HCT116 (cell line): ENCODE data around the gene CDC42EP2. TPM values are rescaled to one million over a fixed set of nuclear protein-coding genes. Genes with fewer than 3 reads are reported as not detected.

Experiments used
- ATAC-seq: fragments of 200-7000 bp; cut with Tn5 transposase; 2 replicates; pipeline ENCODE4 v1.9.1; 2020; ENCODE audit warnings: mild to moderate bottlenecking, moderate library complexity
- BruUV-seq: library from RNA; stranded (reverse); fragments of 400-500 nt; replicated peaks from 2 replicates; lab custom pipeline; 2021; lab: Mats Ljungman, UMichigan
- CTCF ChIA-PET: fragments of 300-600 bp; sonication (Branson Sonifier 250); formaldehyde crosslinking; loops from one replicate; lab custom pipeline; 2021; ENCODE audit warnings: antibody characterized with exemption; lab: Charles Lee
- POLR2A ChIA-PET: fragments of 300-600, 350-600 bp; sonication (Branson Sonifier 250); formaldehyde crosslinking; loops from one replicate; lab custom pipeline; 2021; ENCODE audit warnings: antibody characterized with exemption; lab: Charles Lee
- RAD21 ChIA-PET, 2 experiments: fragments of 300-600 bp; sonication (Branson Sonifier 250); formaldehyde crosslinking; loops; one replicate each; lab custom pipeline; 2023; ENCODE audit warnings: low total read pairs in 2 of 2; ENCODE audit not compliant: uncharacterized antibody in 2 of 2, unreplicated experiment in 2 of 2, low non-redundant PET in 1 of 2; lab: Charles Lee
- DNase-seq: peaks from one replicate; pipeline ENCODE4 v3.0.0-alpha.2; 2010; ENCODE audit warnings: low read depth, low spot score
- H2AFZ ChIP-seq: fragments of 200-600 bp; shearing (Covaris generic), sonication (generic); 2 replicates; pipeline ENCODE4 v1.6.1; 2017; ENCODE audit warnings: low read depth, mixed run types, mixed read lengths, antibody characterized with exemption, low read length; ENCODE audit not compliant: poor library complexity, severe bottlenecking
- H3K27ac ChIP-seq: 2 replicates; pipeline ENCODE4 v1.5.1; 2012; ENCODE audit warnings: low read depth, low read length
- H3K27me3 ChIP-seq: fragments of 200-600 bp; sonication (generic); 2 replicates; pipeline ENCODE4 v1.6.1; 2016; ENCODE audit warnings: mixed run types, low read length, mixed read lengths; ENCODE audit not compliant: insufficient read depth
- H3K36me3 ChIP-seq, 2 experiments: fragments of 200-500 bp in 1 of 2; fragments of 200-600 bp in 1 of 2; sonication (Bioruptor generic) in 1 of 2; sonication (generic) in 1 of 2; 2 replicates each; pipeline versions ENCODE4 v1.5.1 to v1.6.1; 2014 to 2016; ENCODE audit warnings: low read length in 2 of 2, inconsistent platforms in 1 of 2, mixed read lengths in 1 of 2, mixed run types in 1 of 2; ENCODE audit not compliant: insufficient read depth in 2 of 2, control insufficient read depth in 1 of 2
- H3K4me1 ChIP-seq, 2 experiments: fragments of 200-600 bp in 1 of 2; sonication (generic) in 1 of 2; 2 replicates each; pipeline versions ENCODE4 v1.5.1 to v1.6.1; 2012 to 2017; ENCODE audit warnings: low read length in 2 of 2, inconsistent platforms in 1 of 2, mild to moderate bottlenecking in 1 of 2, mixed read lengths in 1 of 2, mixed run types in 1 of 2, moderate library complexity in 1 of 2; ENCODE audit not compliant: insufficient read depth in 2 of 2, control insufficient read depth in 1 of 2
- H3K4me2 ChIP-seq: fragments of 200-600 bp; sonication (generic); 2 replicates; pipeline ENCODE4 v1.6.1; 2017; ENCODE audit warnings: mixed run types, low read length, mixed read lengths
- H3K4me3 ChIP-seq, 2 experiments: fragments of 200-600 bp in 1 of 2; sonication (generic) in 1 of 2; replicated peaks in 1 of 2; 2 replicates each; pipeline ENCODE4 v1.5.1; 2011 to 2016; ENCODE audit warnings: low read length in 2 of 2, control low read depth in 1 of 2, low read depth in 1 of 2, mild to moderate bottlenecking in 1 of 2, mixed read lengths in 1 of 2, mixed run types in 1 of 2
- H3K79me2 ChIP-seq: fragments of 200-600 bp; sonication (generic); 2 replicates; pipeline ENCODE4 v1.6.1; 2017; ENCODE audit warnings: mild to moderate bottlenecking, mixed run types, low read length, moderate library complexity, mixed read lengths; ENCODE audit not compliant: insufficient read depth
- H3K9ac ChIP-seq: fragments of 200-600 bp; sonication (generic); 2 replicates; pipeline ENCODE4 v1.6.1; 2016; ENCODE audit warnings: low read length, mixed read lengths
- H3K9me2 ChIP-seq: fragments of 200-600 bp; sonication (generic), shearing (Covaris generic); 2 replicates; pipeline ENCODE4 v1.6.1; 2017; ENCODE audit warnings: mixed run types, mild to moderate bottlenecking, moderate library complexity; ENCODE audit not compliant: insufficient read depth
- H3K9me3 ChIP-seq, 2 experiments: fragments of 200-500 bp in 1 of 2; fragments of 200-600 bp in 1 of 2; sonication (Bioruptor generic) in 1 of 2; sonication (generic) in 1 of 2; 2 replicates each; pipeline ENCODE4 v1.6.1; 2014 to 2017; ENCODE audit warnings: low read length in 2 of 2, mixed read lengths in 2 of 2, inconsistent platforms in 1 of 2, low read depth in 1 of 2, mild to moderate bottlenecking in 1 of 2, mixed run types in 1 of 2, moderate library complexity in 1 of 2; ENCODE audit not compliant: control insufficient read depth in 1 of 2, insufficient read depth in 1 of 2
- H4K20me1 ChIP-seq: fragments of 200-600 bp; sonication (generic), shearing (Covaris generic); 2 replicates; pipeline ENCODE4 v1.6.1; 2017; ENCODE audit warnings: mixed run types, mild to moderate bottlenecking, moderate library complexity; ENCODE audit not compliant: insufficient read depth
- CBX3 ChIP-seq: IDR thresholded peaks from 2 replicates; pipeline ENCODE4 v1.6.1; 2012; ENCODE audit warnings: low read depth
- EGR1 ChIP-seq: IDR thresholded peaks from 2 replicates; pipeline ENCODE4 v1.6.1; 2012; ENCODE audit warnings: low read depth
- POLR2A ChIP-seq: IDR thresholded peaks from 2 replicates; pipeline ENCODE4 v1.7.0; 2011; ENCODE audit warnings: borderline replicate concordance; ENCODE audit not compliant: insufficient read depth, insufficient read length; ENCODE audit errors: extremely low read depth
- POLR2AphosphoS5 ChIP-seq: IDR thresholded peaks from 2 replicates; pipeline ENCODE4 v1.6.1; 2011; ENCODE audit warnings: mild to moderate bottlenecking, low read depth, low read length, moderate library complexity
- SIN3A ChIP-seq: IDR thresholded peaks from 2 replicates; pipeline ENCODE4 v1.6.1; 2012; ENCODE audit warnings: low read depth
- SP1 ChIP-seq: IDR thresholded peaks from 2 replicates; pipeline ENCODE4 v1.6.1; 2012; ENCODE audit warnings: low read depth
- TCF7L2 ChIP-seq: IDR thresholded peaks from 2 replicates; pipeline ENCODE4 v1.7.0; 2011; ENCODE audit warnings: borderline replicate concordance, inconsistent platforms; ENCODE audit not compliant: insufficient read depth, insufficient read length; ENCODE audit errors: extremely low read depth
- intact Hi-C: fragments of 100-400 bp; cut with micrococcal nuclease; formaldehyde crosslinking; loops from 2 replicates; pipeline ENCODE4 v1.10.0; 2022
- total RNA-seq: library from RNA; stranded (reverse); gene quantifications from one replicate; pipeline ENCODE4 v1.2.1, GENCODE V29; 2021; ENCODE audit not compliant: unreplicated experiment
- TF ChIP-seq, protein P1 (sequence below), 3 experiments: fragments of 200-600 bp in 1 of 3; sonication (generic) in 1 of 3; IDR thresholded peaks in 2 of 3; conservative IDR thresholded peaks in 1 of 3; 2 replicates each; pipeline ENCODE4 v1.5.1; 2012 to 2017; ENCODE audit warnings: low read depth in 2 of 3, low read length in 2 of 3, antibody characterized with exemption in 1 of 3, borderline replicate concordance in 1 of 3, control low read depth in 1 of 3, mild to moderate bottlenecking in 1 of 3, mixed read lengths in 1 of 3, mixed run types in 1 of 3, moderate library complexity in 1 of 3; ENCODE audit not compliant: insufficient read depth in 1 of 3
- TF ChIP-seq, protein P2 (sequence below): IDR thresholded peaks from 2 replicates; pipeline ENCODE4 v1.6.1; 2012

Gene CDC42EP2
- total RNA-seq, 1 experiment from 2014 or later, result 15.4 TPM

DNA sequence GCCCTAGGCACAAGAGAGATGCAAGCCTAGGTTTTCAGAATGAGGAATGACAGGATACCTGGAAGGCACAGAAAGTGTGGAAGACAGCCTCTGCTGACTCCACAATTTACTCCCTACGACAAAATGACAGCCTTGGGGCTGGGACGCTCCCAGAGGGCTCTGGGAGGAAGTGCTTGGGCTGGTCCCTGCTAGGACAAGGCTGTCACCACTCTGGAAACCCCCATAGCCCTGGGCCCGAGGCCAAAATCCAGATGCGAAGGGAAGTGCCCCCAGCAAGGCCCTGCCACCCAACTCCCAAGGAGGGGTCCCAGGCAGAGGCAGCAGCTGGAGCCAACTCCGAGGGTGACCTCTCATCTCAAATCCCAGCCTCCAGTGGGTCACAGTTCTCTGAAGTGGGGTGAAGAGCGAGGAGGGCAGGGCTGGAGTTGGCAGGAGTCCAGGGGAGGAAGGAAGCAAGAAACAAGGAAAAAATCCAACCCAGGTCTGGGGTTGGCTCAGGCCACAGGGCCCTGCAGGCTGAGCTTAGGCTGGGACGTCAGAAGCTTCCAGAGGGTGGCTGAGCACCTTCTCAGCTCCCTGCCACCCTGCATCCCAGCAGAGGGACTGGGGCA, 6.3 kb upstream of the CDC42EP2 start:
- H3K9me3 ChIP-seq, result no peaks in the 10 kb centered on the region
- no peaks in the 10 kb centered on the region for H3K9me2 ChIP-seq
- DNase-seq (no peak), ATAC-seq (0 out of 2 replicates have a peak, but pooled peaks have one; percentile 24)
- POLR2A ChIA-PET, result no interaction called here
- CTCF ChIA-PET, result no interaction called here
- no peak overlapping the region for H3K27ac ChIP-seq
- peaks cover 2 to 42% of the 10 kb centered on the region in 2 experiments for H3K4me1 ChIP-seq
- H3K4me3 ChIP-seq, result no peak overlapping the region
- BruUV-seq, result no TSS peak
- no peaks in the 10 kb centered on the region for H3K27me3 ChIP-seq
- intact Hi-C loops, result no loop called here
- H3K9ac ChIP-seq, result no peak overlapping the region
- no peak overlapping the region for H3K4me2 ChIP-seq
- RAD21 ChIA-PET, result no interaction called here
- no peaks in the 10 kb centered on the region; a peak in 1 of 4 replicates for H3K36me3 ChIP-seq
- H4K20me1 ChIP-seq, result no peaks in the 10 kb centered on the region
- no peaks in the 10 kb centered on the region for H3K79me2 ChIP-seq
- TF ChIP-seq CBX3, result no peak
- no peak for TF ChIP-seq SP1
- no peak for TF ChIP-seq TCF7L2
- TF ChIP-seq EGR1, result no peak
- TF ChIP-seq, protein P1, sequence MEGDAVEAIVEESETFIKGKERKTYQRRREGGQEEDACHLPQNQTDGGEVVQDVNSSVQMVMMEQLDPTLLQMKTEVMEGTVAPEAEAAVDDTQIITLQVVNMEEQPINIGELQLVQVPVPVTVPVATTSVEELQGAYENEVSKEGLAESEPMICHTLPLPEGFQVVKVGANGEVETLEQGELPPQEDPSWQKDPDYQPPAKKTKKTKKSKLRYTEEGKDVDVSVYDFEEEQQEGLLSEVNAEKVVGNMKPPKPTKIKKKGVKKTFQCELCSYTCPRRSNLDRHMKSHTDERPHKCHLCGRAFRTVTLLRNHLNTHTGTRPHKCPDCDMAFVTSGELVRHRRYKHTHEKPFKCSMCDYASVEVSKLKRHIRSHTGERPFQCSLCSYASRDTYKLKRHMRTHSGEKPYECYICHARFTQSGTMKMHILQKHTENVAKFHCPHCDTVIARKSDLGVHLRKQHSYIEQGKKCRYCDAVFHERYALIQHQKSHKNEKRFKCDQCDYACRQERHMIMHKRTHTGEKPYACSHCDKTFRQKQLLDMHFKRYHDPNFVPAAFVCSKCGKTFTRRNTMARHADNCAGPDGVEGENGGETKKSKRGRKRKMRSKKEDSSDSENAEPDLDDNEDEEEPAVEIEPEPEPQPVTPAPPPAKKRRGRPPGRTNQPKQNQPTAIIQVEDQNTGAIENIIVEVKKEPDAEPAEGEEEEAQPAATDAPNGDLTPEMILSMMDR (IDR thresholded peaks at IDR 0.05 in 2 of 3, conservative IDR thresholded peaks at IDR 0.05 in 1 of 3; ENCODE audit: borderline replicate concordance in 1 of 3, insufficient read depth in 1 of 3, low read depth in 2 of 3, low read length in 2 of 3), result no peak
- TF ChIP-seq POLR2A, result no peak
- TF ChIP-seq, protein P2, sequence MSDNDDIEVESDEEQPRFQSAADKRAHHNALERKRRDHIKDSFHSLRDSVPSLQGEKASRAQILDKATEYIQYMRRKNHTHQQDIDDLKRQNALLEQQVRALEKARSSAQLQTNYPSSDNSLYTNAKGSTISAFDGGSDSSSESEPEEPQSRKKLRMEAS, result no peak
- no peak for TF ChIP-seq SIN3A
- no peak for TF ChIP-seq POLR2AphosphoS5
- no peak overlapping the region for H2AFZ ChIP-seq
